Measurements from ENCODE around the gene SPECC1. TPM values are rescaled to one million over a fixed set of nuclear protein-coding genes. Genes with fewer than 3 reads are reported as not detected.

The SPECC1 gene
- total and polyA plus RNA-seq, 9 of the 15 experiments (the other 6 are each of a cell fraction or from before 2014, with no cell fraction given), result 2.4 to 19.6 (median 14.7) TPM

DNA sequence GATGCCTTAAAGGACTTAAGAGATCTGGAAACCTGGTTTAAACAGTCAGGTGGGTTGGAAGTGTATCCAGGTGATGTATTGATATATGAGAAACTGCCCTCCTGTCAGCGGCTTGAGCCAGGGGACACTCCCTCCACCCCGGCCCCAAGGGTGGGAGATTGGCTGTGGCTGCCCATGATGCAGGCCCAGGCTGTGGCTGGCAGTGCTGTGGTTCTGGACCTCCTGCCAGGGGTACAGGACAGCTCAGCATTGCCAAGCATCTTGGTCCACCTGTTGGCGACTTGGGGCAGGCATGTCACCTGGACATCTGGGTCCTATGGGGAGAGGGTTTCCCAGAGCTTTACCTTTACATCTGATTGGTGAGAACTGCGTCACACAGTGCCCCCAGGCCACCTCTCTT lies 201.0 kb downstream of the SPECC1 start:
- H3K36me3 ChIP-seq (ENCODE audit: control insufficient read depth, insufficient read depth, low read length), result no peaks in the 10 kb centered on the region; the same call in 2 of the 3 replicates
- CTCF ChIA-PET (ENCODE audit: low intra/inter-chr PET ratio), result no interaction called here
- BruUV-seq (replicated peaks), result no TSS peak
- no peaks in the 10 kb centered on the region for H3K27me3 ChIP-seq (ENCODE audit: control insufficient read depth in 2 of 2, insufficient read depth in 2 of 2, low read length in 2 of 2)
- POLR2A ChIA-PET, result no interaction called here
- H3K9me1 ChIP-seq (ENCODE audit: control insufficient read depth, insufficient read depth, low read length), result no peaks in the 10 kb centered on the region
- TF ChIP-seq CEBPG (CRISPR knock-in tag; IDR thresholded peaks at IDR 0.05) (no peak), CEBPG (tag; conservative IDR thresholded peaks at IDR 0.05 in 1 of 2, IDR thresholded peaks at IDR 0.05 in 1 of 2) (no peak), ZNF589 (CRISPR knock-in tag; IDR thresholded peaks at IDR 0.05; ENCODE audit: low read depth) (no peak), ZNF282 (CRISPR knock-in tag; IDR thresholded peaks at IDR 0.05) (no peak)
- TF ChIP-seq, protein P1, sequence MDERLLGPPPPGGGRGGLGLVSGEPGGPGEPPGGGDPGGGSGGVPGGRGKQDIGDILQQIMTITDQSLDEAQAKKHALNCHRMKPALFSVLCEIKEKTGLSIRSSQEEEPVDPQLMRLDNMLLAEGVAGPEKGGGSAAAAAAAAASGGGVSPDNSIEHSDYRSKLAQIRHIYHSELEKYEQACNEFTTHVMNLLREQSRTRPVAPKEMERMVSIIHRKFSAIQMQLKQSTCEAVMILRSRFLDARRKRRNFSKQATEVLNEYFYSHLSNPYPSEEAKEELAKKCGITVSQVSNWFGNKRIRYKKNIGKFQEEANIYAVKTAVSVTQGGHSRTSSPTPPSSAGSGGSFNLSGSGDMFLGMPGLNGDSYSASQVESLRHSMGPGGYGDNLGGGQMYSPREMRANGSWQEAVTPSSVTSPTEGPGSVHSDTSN (CRISPR knock-in tag; IDR thresholded peaks at IDR 0.05; ENCODE audit: low read depth), result no peak
- TF ChIP-seq, protein P1 (tag; conservative IDR thresholded peaks at IDR 0.05; ENCODE audit: low read depth), result no peak
- H3K27ac ChIP-seq (ENCODE audit: extremely low read depth, low read depth, low read length), result no peak overlapping the region
- no peak for DNase-seq (ENCODE audit: extremely low read depth in 1 of 4, low spot score in 3 of 4)
- in situ Hi-C loops (cut with MboI), result no loop called here
- FAIRE-seq, result no peak
- H2AFZ ChIP-seq (ENCODE audit: low read depth, low read length), result no peak overlapping the region
- WGBS (ENCODE audit: insufficient coverage, low coverage, missing lambda C conversion rate), result 86% methylated on average over 4 of the region's 4 CpGs
- H3K79me2 ChIP-seq (ENCODE audit: control insufficient read depth, insufficient read depth, low read length), result no peaks in the 10 kb centered on the region; the same call in 2 of the 3 replicates
- H3K9ac ChIP-seq (ENCODE audit: insufficient read depth in 1 of 2, low read depth in 2 of 2, low read length in 2 of 2), result no peak overlapping the region
- H3K4me1 ChIP-seq (replicated peaks in 1 of 2; ENCODE audit: control insufficient read depth in 2 of 2, insufficient read depth in 2 of 2, low read length in 2 of 2), result peaks cover 0 to 24% of the 10 kb centered on the region in 2 experiments; a peak in 3 of 5 replicates
- no peak overlapping the region for H3K4me3 ChIP-seq
- H3K9me3 ChIP-seq (replicated peaks; ENCODE audit: control insufficient read depth, insufficient read depth, low read depth, low read length), result no peaks in the 10 kb centered on the region
- intact Hi-C loops (cut with micrococcal nuclease), result no loop called here
- no peak overlapping the region for H3K4me2 ChIP-seq (ENCODE audit: insufficient read depth, low read length)
- no peak for ATAC-seq
- H4K20me1 ChIP-seq (replicated peaks; ENCODE audit: control insufficient read depth, insufficient read depth, low read length), result no peaks in the 10 kb centered on the region
